GM10266 (cell line): ENCODE measurements around the gene CBFB.
A peak's percentile ranks its signal among the peaks of the same experiment; 100 is the strongest.

Source experiments
- DNase-seq: peaks from one replicate; pipeline ENCODE4 v3.0.0; 2012; ENCODE audit errors: extremely low spot score
- TF ChIP-seq, protein P1 (sequence below): IDR thresholded peaks from 2 replicates; pipeline ENCODE4 v1.5.1; 2012; ENCODE audit warnings: mild to moderate bottlenecking, low read depth; ENCODE audit not compliant: control insufficient read depth, insufficient read depth; ENCODE audit errors: missing control alignments

CBFB gene

DNA sequence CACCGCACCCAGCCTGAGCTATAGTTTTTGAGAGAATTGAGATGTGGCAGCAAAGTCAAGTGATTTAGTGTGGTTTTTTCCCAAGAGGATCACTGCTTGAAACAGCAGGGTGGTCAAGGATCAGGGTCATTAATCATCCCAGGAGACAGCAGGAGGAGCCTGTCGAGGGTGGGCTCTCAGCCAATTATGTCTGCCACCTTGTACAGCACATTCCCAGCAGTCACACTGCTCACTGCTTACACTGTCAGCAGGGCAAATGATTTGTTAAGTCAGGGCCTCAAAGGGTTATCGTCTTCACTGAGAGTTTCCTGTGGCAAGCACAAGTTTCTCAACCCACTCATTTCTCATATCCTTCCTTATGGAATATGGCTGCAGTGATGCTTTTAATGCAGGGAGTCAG lies 108.7 kb downstream of the CBFB start:
- no peak for DNase-seq
- TF ChIP-seq, protein P1, sequence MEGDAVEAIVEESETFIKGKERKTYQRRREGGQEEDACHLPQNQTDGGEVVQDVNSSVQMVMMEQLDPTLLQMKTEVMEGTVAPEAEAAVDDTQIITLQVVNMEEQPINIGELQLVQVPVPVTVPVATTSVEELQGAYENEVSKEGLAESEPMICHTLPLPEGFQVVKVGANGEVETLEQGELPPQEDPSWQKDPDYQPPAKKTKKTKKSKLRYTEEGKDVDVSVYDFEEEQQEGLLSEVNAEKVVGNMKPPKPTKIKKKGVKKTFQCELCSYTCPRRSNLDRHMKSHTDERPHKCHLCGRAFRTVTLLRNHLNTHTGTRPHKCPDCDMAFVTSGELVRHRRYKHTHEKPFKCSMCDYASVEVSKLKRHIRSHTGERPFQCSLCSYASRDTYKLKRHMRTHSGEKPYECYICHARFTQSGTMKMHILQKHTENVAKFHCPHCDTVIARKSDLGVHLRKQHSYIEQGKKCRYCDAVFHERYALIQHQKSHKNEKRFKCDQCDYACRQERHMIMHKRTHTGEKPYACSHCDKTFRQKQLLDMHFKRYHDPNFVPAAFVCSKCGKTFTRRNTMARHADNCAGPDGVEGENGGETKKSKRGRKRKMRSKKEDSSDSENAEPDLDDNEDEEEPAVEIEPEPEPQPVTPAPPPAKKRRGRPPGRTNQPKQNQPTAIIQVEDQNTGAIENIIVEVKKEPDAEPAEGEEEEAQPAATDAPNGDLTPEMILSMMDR, result no peak

DNA sequence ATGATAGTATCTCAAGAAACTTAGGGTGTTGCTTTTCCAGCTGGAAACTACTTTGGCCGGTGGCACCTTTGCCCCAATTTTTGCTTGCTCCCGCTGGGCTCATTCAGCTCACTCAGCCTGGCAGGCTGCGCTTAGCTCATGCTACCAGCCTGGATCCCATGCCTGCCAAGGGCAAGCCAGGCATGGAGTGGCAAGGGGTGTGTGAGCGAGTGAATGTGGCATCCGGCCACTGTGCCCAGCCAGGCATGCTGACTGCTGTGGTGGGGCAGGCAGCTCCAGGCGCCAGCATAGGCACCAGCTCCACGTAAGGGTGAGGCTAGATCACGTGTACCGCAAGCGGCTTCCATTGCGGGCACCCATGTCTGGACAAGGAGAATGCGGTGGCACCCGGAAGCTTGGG lies 112.4 kb downstream of the CBFB start:
- no peak for DNase-seq
- TF ChIP-seq, protein P1, result no peak

DNA sequence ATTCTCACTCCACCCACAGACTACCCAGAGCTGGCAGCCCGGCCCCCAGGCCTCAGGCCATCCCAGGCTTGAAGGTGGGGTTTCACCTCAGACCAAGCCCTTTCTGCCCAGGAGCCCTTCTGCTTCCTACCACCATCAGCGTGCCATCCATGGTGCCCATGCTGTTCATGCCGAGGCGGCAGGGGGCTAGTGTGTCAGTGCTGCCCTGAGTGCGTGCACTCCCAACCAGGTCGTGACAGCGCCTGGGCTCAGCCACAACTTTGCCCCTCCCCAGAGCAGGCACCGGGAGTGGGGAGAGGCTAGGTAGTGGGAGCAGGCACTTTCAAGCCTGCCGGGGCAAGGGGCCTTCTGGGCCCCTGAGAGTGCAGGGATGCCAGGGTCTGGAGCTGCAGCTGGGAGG lies 113.4 kb downstream of the CBFB start:
- TF ChIP-seq, protein P1, result no peak
- no peak for DNase-seq

DNA sequence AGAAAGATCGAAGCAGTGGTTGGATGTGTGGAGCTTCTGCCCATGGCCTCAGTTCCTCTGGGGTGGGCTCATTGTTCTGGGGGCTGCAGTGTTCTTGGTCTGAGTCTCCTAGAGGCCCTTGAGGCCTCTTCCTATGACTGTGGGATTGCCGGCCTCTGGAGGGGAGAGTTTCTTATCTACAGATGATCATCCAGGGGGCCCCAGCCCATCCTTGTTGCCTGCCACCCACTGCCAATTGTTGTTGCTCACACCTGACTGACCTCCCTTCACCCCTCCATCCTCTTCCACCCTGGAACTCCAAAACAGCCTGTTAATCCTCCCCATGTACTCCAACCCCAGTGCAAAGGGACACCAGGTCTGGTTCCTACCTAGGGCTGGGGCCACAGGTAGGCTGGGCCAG lies 116.0 kb downstream of the CBFB start:
- TF ChIP-seq, protein P1, result no peak

DNA sequence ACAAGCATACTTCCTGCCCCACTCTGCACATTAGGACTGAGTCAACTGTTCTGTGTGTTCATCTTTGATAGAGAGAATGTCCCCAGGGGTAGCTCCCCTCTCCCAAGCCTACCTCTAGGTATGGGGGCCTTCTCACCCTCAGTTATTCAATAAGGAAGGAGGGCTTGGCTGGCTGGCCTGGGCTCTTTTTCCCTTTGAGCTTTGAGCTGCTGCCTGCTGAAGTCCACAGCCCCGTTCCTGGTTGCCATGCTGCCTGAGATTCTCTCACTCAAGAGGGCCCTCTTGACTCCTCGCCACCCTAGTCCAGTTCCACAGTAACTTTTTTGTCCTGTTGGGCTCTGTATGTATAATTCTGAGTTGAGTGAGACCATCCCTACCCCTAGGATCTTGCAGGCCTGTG lies 116.8 kb downstream of the CBFB start:
- no peak for DNase-seq
- TF ChIP-seq, protein P1, result no peak

More for the DNA sequence above, 116.0 kb downstream of the CBFB start:
- DNase-seq, result no peak

DNA sequence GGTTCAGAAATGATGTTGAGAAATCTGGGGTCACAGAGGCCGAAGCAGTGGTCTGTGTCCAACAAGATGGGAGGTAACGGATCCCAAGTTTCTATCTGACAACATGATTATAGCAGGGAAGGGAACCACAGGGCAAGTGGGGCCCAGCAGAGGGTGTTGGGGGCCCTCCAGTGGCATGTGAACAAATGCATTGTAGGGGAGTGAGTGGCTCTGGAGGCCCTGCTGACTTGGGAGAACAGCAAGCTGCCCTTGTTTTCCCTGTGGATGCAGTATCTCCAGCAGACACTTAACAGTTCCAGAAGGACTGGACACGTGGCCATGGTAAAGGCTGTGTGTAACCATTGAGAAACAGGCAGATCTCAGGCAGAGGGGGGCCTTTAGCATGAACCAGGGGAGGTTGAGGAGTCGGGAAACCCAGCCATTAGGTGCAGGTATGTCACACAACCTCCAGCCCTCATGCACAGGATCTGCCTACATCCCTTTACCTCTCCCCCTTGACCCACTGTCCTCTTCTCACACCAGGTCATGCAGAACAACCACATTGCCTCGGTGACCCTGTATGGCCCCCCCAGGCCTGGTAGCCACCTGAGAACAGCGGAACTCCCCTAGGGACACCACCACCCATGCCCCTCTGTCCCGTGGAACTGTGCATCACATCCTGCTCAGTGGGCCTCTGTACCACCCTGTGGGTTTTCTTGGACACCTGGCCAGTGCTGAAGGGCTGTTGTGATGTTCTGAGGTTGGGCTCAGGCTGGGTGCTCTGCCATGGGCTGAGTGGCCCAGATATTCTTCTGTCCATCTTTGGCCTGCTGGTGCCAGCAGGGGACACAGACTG lies 117.8 kb downstream of the CBFB start:
- TF ChIP-seq, protein P1, result peak; percentile 9
- DNase-seq, result no peak

DNA sequence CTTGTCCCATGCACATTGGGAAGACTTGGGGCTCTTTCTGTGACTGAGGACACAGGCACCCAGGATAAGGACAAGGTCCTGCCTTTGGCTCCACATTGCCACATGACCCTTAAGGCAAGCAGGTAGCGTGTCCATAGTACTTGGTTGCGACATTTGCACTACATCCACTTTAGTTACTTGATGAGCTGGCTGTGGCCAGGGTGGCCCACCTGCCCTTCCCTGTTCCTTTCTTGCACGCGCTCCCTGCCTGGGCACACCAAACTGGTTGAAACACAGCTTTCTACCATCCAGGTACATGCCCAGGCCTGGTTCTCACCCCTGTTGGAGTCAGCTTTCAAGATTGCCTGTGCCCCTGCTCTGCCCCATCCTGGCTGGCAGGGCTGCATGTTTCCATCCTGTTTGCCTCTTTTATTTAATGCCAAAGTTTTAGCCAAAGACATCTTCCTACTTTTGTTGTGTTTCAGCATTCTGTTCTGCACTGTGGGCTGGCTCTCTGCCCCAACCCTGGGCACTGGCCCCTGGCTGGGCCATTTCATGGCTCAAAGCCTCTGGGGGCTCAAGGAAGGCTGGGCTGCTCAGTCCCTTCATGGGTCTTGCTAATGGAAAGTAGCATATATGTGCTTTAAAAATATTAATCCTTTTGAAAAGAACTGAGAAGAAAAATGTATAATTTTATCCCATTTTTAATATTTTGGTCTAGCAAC lies 118.6 kb downstream of the CBFB start:
- TF ChIP-seq, protein P1, result no peak
- no peak for DNase-seq
